Liver (tissue), 9 donors: ENCODE measurements around the gene TSPAN17. TPM values are rescaled to one million over a fixed set of nuclear protein-coding genes. Genes with fewer than 3 reads are reported as not detected.

ENCODE experiments used
- DNase-seq: peaks from one replicate; pipeline ENCODE4 v3.0.0-alpha.2; 2017; ENCODE audit warnings: low spot score
- H3K27ac ChIP-seq, 2 donors: one replicate each; pipeline ENCODE4 v1.7.0; 2013; ENCODE audit warnings: inconsistent platforms in 2 of 2, low read length in 2 of 2, control low read depth in 1 of 2, low read depth in 1 of 2, mild to moderate bottlenecking in 1 of 2
- H3K27me3 ChIP-seq, 4 donors: one replicate each; pipeline versions ENCODE4 v1.6.1 to v1.7.0; 2013; ENCODE audit warnings: low read length in 3 of 4, inconsistent platforms in 1 of 4, mild to moderate bottlenecking in 1 of 4, moderate library complexity in 1 of 4; ENCODE audit not compliant: control insufficient read depth in 4 of 4, insufficient read depth in 4 of 4
- H3K36me3 ChIP-seq, 4 donors: one replicate each; pipeline versions ENCODE4 v1.6.1 to v1.7.0; 2013; ENCODE audit warnings: low read length in 3 of 4, mild to moderate bottlenecking in 3 of 4, low read depth in 1 of 4, moderate library complexity in 1 of 4; ENCODE audit not compliant: control insufficient read depth in 4 of 4, insufficient read depth in 3 of 4
- H3K4me1 ChIP-seq, 4 donors: one replicate each; pipeline versions ENCODE4 v1.6.1 to v1.7.0; 2013; ENCODE audit warnings: low read length in 3 of 4, mild to moderate bottlenecking in 3 of 4, moderate library complexity in 1 of 4; ENCODE audit not compliant: control insufficient read depth in 4 of 4, insufficient read depth in 4 of 4
- H3K4me3 ChIP-seq, 3 donors: one replicate each; pipeline versions ENCODE4 v1.6.1 to v1.7.0; 2013; ENCODE audit warnings: low read length in 3 of 3, control low read depth in 1 of 3, low read depth in 1 of 3, mild to moderate bottlenecking in 1 of 3
- H3K9ac ChIP-seq, 2 donors: one replicate each; pipeline ENCODE4 v1.7.0; 2013; ENCODE audit warnings: low read length in 2 of 2, mild to moderate bottlenecking in 2 of 2, moderate library complexity in 2 of 2, control low read depth in 1 of 2, low read depth in 1 of 2
- H3K9me3 ChIP-seq, 4 donors: one replicate each; pipeline versions ENCODE4 v1.6.1 to v1.7.0; 2013; ENCODE audit warnings: low read length in 3 of 4; ENCODE audit not compliant: control insufficient read depth in 4 of 4
- EGR1 ChIP-seq, 2 donors: IDR thresholded peaks; 2 replicates each; pipeline ENCODE4 v1.6.1; 2016 to 2018; ENCODE audit warnings: antibody characterized with exemption in 2 of 2, low read depth in 2 of 2
- FOXA1 ChIP-seq: IDR thresholded peaks from 2 replicates; pipeline ENCODE4 v1.6.1; 2016; ENCODE audit warnings: antibody characterized with exemption
- FOXA2 ChIP-seq: IDR thresholded peaks from 2 replicates; pipeline ENCODE4 v1.6.1; 2016; ENCODE audit warnings: antibody characterized with exemption
- GABPA ChIP-seq, 2 donors: IDR thresholded peaks in 1 of 2; conservative IDR thresholded peaks in 1 of 2; 2 replicates each; pipeline ENCODE4 v1.6.1; 2016; ENCODE audit warnings: antibody characterized with exemption in 2 of 2, mild to moderate bottlenecking in 1 of 2, moderate library complexity in 1 of 2
- HNF4A ChIP-seq, 2 donors: conservative IDR thresholded peaks; 2 replicates each; pipeline ENCODE4 v1.6.1; 2016; ENCODE audit warnings: antibody characterized with exemption in 2 of 2, mild to moderate bottlenecking in 2 of 2
- JUND ChIP-seq, 2 donors: IDR thresholded peaks; 2 replicates each; pipeline ENCODE4 v1.6.1; 2016; ENCODE audit warnings: antibody characterized with exemption in 2 of 2
- NR2F2 ChIP-seq: IDR thresholded peaks from 2 replicates; pipeline ENCODE4 v1.6.1; 2016; ENCODE audit warnings: antibody characterized with exemption
- RAD21 ChIP-seq, 2 donors: IDR thresholded peaks; 2 replicates each; pipeline ENCODE4 v1.6.1; 2016; ENCODE audit warnings: antibody characterized with exemption in 2 of 2, mild to moderate bottlenecking in 2 of 2
- SP1 ChIP-seq: IDR thresholded peaks from 2 replicates; pipeline ENCODE4 v1.6.1; 2018; ENCODE audit warnings: antibody characterized with exemption, mild to moderate bottlenecking
- YY1 ChIP-seq: IDR thresholded peaks from 2 replicates; pipeline ENCODE4 v1.6.1; 2016; ENCODE audit warnings: antibody characterized with exemption, mild to moderate bottlenecking
- WGBS: extraction: QIAGEN DNeasy Blood & Tissue Kit; methylation state at CpG from one replicate; pipeline ENCODE4 v1.1.7; 2013; 5-methylcytosine and 5-hydroxymethylcytosine counted together
- polyA plus RNA-seq, 2 donors: library from polyadenylated mRNA; stranded (reverse) in 1 of 2; unstranded in 1 of 2; fragments of 200-250 nt in 1 of 2; fragments of >200 nt in 1 of 2; fragmentation: Nextera tagmentation in 1 of 2; extraction: Ambion mirVana in 1 of 2; gene quantifications; one replicate each; pipeline versions ENCODE4 v1.2.1 to v1.2.3, GENCODE V29; 2013 to 2015
- total RNA-seq, 2 donors: library from RNA; depleted of rRNA; stranded (reverse); fragments of >200 nt; gene quantifications; one replicate each; pipeline ENCODE4 v1.2.3, GENCODE V29; 2014
- TF ChIP-seq, protein P1 (sequence below): fragments of 150-350 bp; IDR thresholded peaks from 2 replicates; pipeline ENCODE4 v1.5.1; 2017; ENCODE audit warnings: improper control_type of control experiment, low read depth, low read length; ENCODE audit not compliant: missing input control
- TF ChIP-seq, protein P2 (sequence below): IDR thresholded peaks from 2 replicates; pipeline ENCODE4 v1.6.1; 2016; ENCODE audit warnings: antibody characterized with exemption
- TF ChIP-seq, protein P3 (sequence below): IDR thresholded peaks from 2 replicates; pipeline ENCODE4 v1.6.1; 2016; ENCODE audit warnings: antibody characterized with exemption
- TF ChIP-seq, protein P4 (sequence below): IDR thresholded peaks from 2 replicates; pipeline ENCODE4 v1.6.1; 2016; ENCODE audit warnings: antibody characterized with exemption, mild to moderate bottlenecking
- donor health status: healthy.
- donor health status: healthy.
- donor health status: healthy.
- donor health status: healthy.
- donor health status: healthy.

The TSPAN17 gene
- total and polyA plus RNA-seq, 4 donors, result 5.7 to 43.4 (median 16.2) TPM

DNA sequence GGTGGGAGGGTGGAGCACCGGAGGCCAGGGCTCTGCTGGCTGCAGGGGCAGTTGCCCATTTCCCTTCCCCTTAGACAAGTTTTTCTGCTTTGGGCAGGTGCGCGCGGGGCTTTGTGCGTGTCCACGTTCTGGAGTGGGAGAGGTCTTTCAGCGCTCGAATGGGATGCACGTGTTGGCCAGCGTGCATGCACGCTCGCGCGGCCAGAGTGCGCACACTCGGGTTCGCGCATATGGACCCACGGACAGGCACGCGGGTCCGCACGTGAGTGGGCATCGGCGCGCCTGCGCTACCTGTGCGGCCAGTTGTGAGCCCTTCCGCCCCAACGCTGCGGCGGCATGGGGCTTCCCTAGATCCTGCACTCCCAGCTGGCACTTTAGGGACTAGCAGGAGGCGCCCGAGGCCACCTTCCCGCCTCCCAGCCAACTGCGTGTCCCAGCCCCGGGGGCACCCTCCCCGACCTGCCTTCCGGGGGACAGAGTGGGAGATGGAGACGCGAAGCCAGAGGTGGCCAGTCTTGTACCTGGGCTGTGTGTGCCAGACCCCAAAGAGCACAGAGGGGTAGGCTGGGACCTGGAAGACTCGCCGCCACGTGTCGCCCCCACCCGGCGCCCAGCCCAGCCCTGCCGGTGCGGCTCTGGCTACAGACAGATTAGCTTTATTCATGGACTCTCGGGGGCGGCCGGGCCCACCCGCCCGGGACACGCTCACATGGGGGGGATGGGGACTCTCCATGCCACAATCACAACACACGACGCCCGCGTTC lies 27.5 kb upstream of the TSPAN17 start:
- H3K27me3 ChIP-seq, result peaks cover 0 to 17% (median 9%) of the 10 kb centered on the region in 4 donors
- no peaks in the 10 kb centered on the region for H3K9me3 ChIP-seq
- H3K27ac ChIP-seq, result no peak overlapping the region

DNA sequence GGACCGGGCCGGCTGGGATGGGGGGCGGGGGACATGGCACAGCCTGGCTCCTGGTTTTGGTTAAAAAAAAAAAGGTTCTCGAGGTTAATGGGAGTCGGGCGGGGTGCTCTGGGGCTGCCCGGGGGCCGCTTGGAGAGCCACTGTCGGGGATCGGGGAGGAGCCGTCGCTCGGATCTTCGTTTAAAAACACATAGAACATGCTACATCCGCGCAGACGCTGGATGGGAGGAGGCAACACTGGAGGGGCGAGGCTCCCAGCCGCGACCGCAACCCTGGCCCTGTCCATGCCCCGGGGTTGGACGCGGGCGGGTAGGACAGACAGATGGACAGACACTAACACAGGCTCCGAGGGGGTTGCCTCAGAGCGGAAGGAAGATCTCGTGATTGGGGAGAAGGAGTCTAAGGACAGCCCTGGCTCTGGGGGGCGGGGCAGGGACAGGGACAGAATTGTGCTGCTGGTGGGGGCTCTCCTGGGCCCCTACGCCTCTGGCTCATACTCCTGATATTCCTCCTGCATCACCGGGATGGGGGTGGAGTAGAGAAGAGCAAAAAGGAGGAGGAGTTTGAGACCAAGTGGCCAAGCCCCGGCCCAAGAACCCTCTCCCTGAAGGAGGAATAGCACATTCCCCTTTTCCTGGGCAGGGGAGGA lies 26.8 kb upstream of the TSPAN17 start:
- Histone ChIP-seq H3K4me1 (peaks cover 0 to 4% (median 0%) of the 10 kb centered on the region in 4 donors), H3K9ac (no peak overlapping the region), H3K36me3 (no peaks in the 10 kb centered on the region), H3K27me3 (peaks cover 0 to 17% (median 10%) of the 10 kb centered on the region in 4 donors), H3K4me3 (no peak overlapping the region), H3K27ac (no peak overlapping the region), H3K9me3 (no peaks in the 10 kb centered on the region)
- TF ChIP-seq SP1 (no peak), GABPA (IDR thresholded peaks at IDR 0.05 in 1 of 2, conservative IDR thresholded peaks at IDR 0.05 in 1 of 2) (no peak), HNF4A (conservative IDR thresholded peaks at IDR 0.05) (no peak), NR2F2 (no peak), FOXA2 (no peak), EGR1 (IDR thresholded peaks at IDR 0.05; ENCODE audit: low read depth in 2 of 2) (no peak)
- TF ChIP-seq, protein P1, sequence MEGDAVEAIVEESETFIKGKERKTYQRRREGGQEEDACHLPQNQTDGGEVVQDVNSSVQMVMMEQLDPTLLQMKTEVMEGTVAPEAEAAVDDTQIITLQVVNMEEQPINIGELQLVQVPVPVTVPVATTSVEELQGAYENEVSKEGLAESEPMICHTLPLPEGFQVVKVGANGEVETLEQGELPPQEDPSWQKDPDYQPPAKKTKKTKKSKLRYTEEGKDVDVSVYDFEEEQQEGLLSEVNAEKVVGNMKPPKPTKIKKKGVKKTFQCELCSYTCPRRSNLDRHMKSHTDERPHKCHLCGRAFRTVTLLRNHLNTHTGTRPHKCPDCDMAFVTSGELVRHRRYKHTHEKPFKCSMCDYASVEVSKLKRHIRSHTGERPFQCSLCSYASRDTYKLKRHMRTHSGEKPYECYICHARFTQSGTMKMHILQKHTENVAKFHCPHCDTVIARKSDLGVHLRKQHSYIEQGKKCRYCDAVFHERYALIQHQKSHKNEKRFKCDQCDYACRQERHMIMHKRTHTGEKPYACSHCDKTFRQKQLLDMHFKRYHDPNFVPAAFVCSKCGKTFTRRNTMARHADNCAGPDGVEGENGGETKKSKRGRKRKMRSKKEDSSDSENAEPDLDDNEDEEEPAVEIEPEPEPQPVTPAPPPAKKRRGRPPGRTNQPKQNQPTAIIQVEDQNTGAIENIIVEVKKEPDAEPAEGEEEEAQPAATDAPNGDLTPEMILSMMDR, result no peak
- DNase-seq, result no peak
- WGBS, result 7% methylated on average over 32 of the region's 32 CpGs

More for the DNA sequence above, 27.5 kb upstream of the TSPAN17 start:
- 21% methylated on average over 59 of the region's 59 CpGs for WGBS
- Histone ChIP-seq H3K36me3 (no peaks in the 10 kb centered on the region), H3K4me1 (peaks cover 0 to 4% (median 0%) of the 10 kb centered on the region in 4 donors), H3K4me3 (no peak overlapping the region), H3K9ac (no peak overlapping the region)
- no peak for DNase-seq
- no peak for TF ChIP-seq JUND (IDR thresholded peaks at IDR 0.05)
- no peak for TF ChIP-seq FOXA2
- no peak for TF ChIP-seq FOXA1
- TF ChIP-seq GABPA (IDR thresholded peaks at IDR 0.05 in 1 of 2, conservative IDR thresholded peaks at IDR 0.05 in 1 of 2), result no peak
- TF ChIP-seq EGR1 (IDR thresholded peaks at IDR 0.05; ENCODE audit: low read depth in 2 of 2), result no peak
- TF ChIP-seq, protein P1, result no peak
- TF ChIP-seq YY1, result no peak
- no peak for TF ChIP-seq RAD21 (IDR thresholded peaks at IDR 0.05)

DNA sequence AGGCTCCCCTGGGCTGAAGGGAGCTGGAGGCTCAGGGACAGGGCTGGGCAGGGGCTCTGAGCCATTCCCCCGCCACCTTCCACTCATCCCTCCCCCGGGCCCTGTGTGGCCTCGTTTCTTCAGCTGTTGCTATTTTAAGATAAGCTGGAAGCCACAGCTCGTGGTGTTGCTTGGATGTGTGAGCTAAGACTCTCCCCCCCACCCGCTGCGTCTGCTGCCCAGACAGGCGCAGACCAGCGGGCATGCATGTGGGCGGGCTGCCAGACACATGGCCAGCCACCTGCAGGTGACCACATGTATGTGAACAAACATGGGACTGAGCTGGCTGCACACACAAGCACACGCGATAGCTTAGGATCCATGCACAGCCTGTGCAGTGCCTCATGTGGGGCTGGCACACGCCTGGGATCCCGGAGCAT lies 25.6 kb upstream of the TSPAN17 start:
- H3K4me1 ChIP-seq, result peaks cover 0 to 4% (median 0%) of the 10 kb centered on the region in 4 donors
- no peak overlapping the region for H3K9ac ChIP-seq
- H3K27me3 ChIP-seq, result peaks cover 0 to 17% (median 10%) of the 10 kb centered on the region in 4 donors
- H3K4me3 ChIP-seq, result no peak overlapping the region
- WGBS, result 65% methylated on average over 13 of the region's 13 CpGs
- H3K36me3 ChIP-seq, result no peaks in the 10 kb centered on the region
- no peak for DNase-seq
- no peak overlapping the region for H3K27ac ChIP-seq
- no peaks in the 10 kb centered on the region for H3K9me3 ChIP-seq
- TF ChIP-seq HNF4A (conservative IDR thresholded peaks at IDR 0.05) (no peak), NR2F2 (no peak), YY1 (no peak), EGR1 (IDR thresholded peaks at IDR 0.05; ENCODE audit: low read depth in 2 of 2) (no peak), JUND (IDR thresholded peaks at IDR 0.05) (no peak), FOXA2 (no peak)
- TF ChIP-seq, protein P2, sequence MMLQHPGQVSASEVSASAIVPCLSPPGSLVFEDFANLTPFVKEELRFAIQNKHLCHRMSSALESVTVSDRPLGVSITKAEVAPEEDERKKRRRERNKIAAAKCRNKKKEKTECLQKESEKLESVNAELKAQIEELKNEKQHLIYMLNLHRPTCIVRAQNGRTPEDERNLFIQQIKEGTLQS, result no peak
- TF ChIP-seq, protein P3, sequence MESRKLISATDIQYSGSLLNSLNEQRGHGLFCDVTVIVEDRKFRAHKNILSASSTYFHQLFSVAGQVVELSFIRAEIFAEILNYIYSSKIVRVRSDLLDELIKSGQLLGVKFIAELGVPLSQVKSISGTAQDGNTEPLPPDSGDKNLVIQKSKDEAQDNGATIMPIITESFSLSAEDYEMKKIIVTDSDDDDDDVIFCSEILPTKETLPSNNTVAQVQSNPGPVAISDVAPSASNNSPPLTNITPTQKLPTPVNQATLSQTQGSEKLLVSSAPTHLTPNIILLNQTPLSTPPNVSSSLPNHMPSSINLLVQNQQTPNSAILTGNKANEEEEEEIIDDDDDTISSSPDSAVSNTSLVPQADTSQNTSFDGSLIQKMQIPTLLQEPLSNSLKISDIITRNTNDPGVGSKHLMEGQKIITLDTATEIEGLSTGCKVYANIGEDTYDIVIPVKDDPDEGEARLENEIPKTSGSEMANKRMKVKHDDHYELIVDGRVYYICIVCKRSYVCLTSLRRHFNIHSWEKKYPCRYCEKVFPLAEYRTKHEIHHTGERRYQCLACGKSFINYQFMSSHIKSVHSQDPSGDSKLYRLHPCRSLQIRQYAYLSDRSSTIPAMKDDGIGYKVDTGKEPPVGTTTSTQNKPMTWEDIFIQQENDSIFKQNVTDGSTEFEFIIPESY, result no peak
- TF ChIP-seq, protein P4, sequence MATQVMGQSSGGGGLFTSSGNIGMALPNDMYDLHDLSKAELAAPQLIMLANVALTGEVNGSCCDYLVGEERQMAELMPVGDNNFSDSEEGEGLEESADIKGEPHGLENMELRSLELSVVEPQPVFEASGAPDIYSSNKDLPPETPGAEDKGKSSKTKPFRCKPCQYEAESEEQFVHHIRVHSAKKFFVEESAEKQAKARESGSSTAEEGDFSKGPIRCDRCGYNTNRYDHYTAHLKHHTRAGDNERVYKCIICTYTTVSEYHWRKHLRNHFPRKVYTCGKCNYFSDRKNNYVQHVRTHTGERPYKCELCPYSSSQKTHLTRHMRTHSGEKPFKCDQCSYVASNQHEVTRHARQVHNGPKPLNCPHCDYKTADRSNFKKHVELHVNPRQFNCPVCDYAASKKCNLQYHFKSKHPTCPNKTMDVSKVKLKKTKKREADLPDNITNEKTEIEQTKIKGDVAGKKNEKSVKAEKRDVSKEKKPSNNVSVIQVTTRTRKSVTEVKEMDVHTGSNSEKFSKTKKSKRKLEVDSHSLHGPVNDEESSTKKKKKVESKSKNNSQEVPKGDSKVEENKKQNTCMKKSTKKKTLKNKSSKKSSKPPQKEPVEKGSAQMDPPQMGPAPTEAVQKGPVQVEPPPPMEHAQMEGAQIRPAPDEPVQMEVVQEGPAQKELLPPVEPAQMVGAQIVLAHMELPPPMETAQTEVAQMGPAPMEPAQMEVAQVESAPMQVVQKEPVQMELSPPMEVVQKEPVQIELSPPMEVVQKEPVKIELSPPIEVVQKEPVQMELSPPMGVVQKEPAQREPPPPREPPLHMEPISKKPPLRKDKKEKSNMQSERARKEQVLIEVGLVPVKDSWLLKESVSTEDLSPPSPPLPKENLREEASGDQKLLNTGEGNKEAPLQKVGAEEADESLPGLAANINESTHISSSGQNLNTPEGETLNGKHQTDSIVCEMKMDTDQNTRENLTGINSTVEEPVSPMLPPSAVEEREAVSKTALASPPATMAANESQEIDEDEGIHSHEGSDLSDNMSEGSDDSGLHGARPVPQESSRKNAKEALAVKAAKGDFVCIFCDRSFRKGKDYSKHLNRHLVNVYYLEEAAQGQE, result no peak
